ENCODE results near the gene SPATA31D1.
"Not testable (repeated sequence)": the region's sequence is repeated elsewhere in the genome, so short reads cannot be mapped to it uniquely, and the experiment has no call there.

Gene SPATA31D1

GRCh38 chr9:81988472-81988871 lies at the start of gene SPATA31D1:
TSS of gene SPATA31D1 (plus strand) at chr9:81988772. CDS start at chr9:81988819, 47 bp downstream.
- not testable (repeated sequence) for DNase-seq (ENCODE audit: low spot score)

- not testable (repeated sequence) for DNase-seq (ENCODE audit: low spot score)
Measured at GRCh38 chr9:81943393-81943792, 45.2 kb upstream of the SPATA31D1 start, which contains the start of gene SPATA31D3. TSS of gene SPATA31D3 (plus strand) at chr9:81943500. CDS start at chr9:81943586, 86 bp downstream.

- DNase-seq (ENCODE audit: low spot score), result not testable (repeated sequence)
Measured at GRCh38 chr9:81948650-81949049, 39.9 kb upstream of the SPATA31D1 start.

- no peak for DNase-seq (ENCODE audit: low spot score)
Measured at GRCh38 chr9:81953096-81953495, 35.5 kb upstream of the SPATA31D1 start.

DNA sequence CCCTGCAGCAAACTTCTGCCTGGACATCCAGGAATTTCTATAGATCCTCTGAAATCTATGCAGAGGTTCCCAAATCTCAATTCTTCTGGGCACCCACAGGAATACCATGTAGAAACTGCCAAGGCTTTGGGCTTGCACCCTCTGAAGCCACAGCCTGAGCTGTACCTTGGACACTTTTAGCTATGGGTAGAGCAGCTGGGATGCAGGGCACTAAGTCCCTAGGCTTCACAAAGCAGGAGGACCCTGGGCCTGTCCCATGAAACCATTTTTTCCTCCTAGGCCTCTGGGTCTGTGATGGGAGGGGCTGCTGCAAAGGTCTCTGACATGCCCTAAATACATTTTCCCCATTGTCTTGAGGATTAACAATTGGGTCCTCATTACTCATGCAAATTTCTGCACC lies 32.9 kb upstream of the SPATA31D1 start:
- no peak for DNase-seq (ENCODE audit: low spot score)

DNA sequence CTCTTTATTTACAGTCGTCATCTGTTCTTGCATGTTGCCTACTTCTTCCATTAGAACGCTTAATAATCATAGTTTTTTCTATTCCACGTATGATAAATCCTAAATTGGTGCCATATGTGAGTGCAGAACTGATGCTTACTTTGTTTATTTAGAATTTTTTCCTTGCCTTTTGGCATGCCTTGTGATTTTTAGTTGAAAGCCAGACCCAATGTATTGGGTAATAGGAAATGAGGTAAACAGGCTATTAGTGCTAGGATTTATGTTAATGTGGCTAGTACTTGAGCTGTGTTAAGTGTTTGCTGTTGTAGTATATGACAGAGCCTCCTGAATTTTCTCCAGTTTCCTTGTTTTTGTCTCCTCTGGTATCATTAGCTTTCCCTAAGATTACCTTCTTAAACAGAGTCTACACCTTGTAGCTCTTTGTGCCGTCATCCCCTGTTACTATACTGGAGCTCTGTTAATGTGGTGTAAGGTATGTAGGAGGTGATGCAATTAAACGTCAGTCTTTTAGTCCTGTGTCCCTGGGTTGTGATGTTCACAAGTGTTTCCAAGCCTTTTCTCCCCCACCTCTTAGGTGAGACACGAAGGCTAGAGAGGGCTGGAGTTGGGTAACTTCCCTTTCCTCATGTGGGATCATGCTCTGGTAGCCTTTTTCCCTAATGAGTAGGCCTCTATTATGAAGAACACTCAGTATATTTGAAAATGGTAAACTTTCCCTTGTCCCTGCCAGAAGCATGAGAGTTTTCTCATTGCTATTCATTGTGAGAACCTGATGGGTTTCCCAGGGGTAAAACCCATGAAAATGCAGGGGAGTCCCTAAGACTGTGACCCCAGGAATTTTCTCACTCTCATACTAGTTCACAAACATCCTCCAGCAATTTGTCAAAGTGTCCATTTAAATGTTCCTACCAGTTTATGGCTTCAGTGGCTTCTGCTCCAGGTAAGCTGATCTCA lies 24.1 kb upstream of the SPATA31D1 start:
- DNase-seq (ENCODE audit: low spot score), result no peak

GRCh38 chr9:81968026-81968425 lies 20.5 kb upstream of the SPATA31D1 start:
- no peak for DNase-seq (ENCODE audit: low spot score)

DNA sequence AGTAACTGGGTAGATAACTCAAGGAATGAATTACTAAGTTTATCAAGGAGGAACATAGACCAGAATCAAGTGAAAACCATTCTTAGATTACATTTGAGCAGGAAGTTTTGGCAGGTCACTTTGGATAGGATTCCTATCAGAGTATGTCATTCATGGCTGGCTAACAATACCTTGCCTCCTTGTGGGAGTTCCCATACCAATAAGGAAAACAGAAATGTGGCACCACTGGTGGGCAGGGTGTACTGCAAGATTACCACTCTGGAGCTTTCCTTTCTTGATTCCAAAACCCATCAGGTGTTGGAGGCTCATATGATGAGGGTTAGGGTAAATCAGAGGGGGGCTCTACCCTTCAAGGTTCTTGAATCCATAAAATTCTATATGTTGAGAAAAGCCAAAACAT lies 18.6 kb upstream of the SPATA31D1 start:
- no peak for DNase-seq (ENCODE audit: low spot score)

GRCh38 chr9:81971727-81972126 lies 16.8 kb upstream of the SPATA31D1 start:
- DNase-seq (ENCODE audit: low spot score), result no peak

- no peak for DNase-seq (ENCODE audit: low spot score)
Measured at GRCh38 chr9:81974764-81975163, 13.8 kb upstream of the SPATA31D1 start.

DNA sequence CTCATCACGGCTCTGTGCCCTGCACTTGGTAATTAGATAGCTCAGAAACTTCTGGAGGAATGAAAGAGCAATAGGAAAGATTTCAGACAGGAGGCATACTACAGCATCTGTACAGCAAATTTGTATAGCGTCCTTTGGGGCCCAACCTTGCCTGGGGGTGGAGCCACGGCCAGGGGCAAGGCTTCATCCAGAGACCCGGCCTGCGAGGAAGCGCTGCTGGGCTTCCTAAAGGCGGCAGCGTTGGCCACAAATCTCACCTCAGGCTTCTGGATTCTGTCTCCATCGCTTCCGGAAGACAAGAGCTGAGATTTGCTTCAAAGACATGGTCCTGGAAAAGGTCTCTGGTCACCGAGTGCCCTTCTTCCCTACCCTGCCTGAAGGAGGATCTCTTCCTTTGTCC lies 12.2 kb upstream of the SPATA31D1 start:
- no peak for DNase-seq (ENCODE audit: low spot score)

DNA sequence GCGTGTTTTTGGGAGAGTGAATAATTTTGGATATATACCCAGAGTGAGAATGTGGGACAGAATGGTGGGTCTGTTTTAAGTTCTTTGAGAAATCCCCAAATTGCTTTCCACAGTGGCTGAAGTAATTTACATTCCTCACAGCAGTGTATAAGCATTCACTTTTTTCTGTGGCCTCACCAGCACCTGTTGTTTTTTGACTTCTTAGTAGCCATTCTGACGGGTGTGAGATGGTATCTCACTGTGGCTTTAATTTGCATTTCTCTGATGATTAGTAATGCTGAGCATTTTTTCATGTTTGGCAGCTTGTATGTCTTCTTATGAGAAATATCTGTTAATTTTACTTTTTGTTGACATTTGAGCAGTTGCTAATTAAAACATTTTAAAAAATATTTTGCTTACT lies 9.4 kb upstream of the SPATA31D1 start:
- no peak for DNase-seq (ENCODE audit: low spot score)

GRCh38 chr9:81980568-81980967 lies 8.0 kb upstream of the SPATA31D1 start:
- DNase-seq (ENCODE audit: low spot score), result no peak

GRCh38 chr9:81981883-81982282 lies 6.7 kb upstream of the SPATA31D1 start:
- no peak for DNase-seq (ENCODE audit: low spot score)

DNA sequence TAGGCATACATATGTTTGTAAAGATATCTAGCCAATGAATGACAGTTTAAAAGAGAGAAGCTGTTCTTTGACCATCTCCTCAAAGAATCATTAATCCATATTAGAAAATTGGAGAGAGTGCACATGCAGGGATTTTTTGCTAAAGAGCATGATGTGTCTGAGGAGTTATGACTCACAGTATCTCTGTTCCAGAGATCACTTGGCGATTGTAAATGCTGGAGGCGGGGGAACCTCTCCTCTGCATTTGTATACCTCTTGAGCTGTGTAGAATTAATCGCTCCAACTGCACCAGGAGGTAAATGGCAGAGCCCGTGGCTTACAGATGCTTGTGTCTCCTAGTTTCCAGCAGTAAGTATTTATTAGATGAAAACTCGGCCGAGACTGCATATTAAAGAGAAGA lies 3.6 kb upstream of the SPATA31D1 start:
- DNase-seq (ENCODE audit: low spot score), result no peak

- DNase-seq (ENCODE audit: low spot score), result no peak
Measured at GRCh38 chr9:81986051-81986450, 2.5 kb upstream of the SPATA31D1 start.

GRCh38 chr9:81989700-81990099 lies 1.1 kb downstream of the SPATA31D1 start:
- no peak for DNase-seq (ENCODE audit: low spot score)

DNA sequence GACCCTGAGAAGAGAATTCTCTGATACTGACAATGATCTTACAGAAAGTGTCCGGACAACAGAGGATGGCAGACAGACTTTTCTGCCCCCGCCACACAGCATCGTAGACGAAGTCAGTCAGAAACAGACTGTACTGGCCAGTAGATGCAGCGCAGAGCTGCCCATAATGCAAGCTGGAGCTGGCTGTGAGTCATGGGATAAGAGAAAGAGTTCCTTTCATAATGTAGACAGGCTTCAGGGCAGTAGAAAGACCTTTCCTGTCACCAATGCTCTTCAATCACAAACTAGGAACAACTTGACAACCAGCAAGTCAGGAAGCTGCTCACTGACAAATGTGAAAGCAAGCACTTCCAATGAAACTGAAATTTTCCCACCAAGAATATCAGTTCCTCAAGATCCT lies 5.1 kb downstream of the SPATA31D1 start:
- DNase-seq (ENCODE audit: low spot score), result no peak

GRCh38 chr9:81999806-82000205 lies 11.2 kb downstream of the SPATA31D1 start:
- DNase-seq (ENCODE audit: low spot score), result no peak

DNA sequence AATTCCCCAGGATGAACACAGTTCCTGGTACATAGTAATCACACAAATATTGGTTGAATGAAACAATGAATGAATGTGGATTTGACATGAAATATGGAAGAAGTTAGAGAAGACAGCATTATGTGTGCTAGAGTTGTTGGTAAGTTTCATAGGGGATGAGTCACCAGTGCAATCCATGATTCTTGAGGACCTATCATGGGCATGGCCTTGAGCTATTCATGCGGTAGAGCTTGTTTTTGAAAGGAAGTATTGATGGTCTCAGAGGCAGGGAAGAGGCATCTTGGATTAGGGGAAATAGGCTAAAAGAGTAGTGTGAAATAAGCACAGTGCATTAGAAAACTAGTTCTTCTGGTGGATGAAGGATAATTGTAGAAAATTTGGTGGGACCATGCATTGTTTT lies 22.1 kb downstream of the SPATA31D1 start:
- no peak for DNase-seq (ENCODE audit: low spot score)

GRCh38 chr9:82011133-82011532 lies 22.6 kb downstream of the SPATA31D1 start:
- no peak for DNase-seq (ENCODE audit: low spot score)

DNA sequence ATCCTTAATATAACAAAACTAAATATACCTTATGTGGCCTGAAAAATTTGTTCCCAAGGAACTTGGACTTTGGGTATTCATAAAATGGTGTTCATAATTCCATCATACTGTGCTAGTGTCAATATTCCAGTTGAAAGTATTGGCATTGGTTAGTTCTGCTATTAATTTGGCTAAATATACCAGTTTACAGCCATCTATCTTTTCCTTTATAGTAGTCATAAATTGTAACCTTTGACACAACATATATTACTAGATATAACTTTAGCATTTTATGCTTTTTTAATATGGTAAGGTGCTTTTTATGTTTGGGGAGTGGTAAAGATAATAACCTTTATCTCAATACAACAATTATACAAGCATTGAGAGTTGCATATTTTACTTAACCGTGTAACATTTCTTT lies 23.7 kb downstream of the SPATA31D1 start:
- no peak for DNase-seq (ENCODE audit: low spot score)

DNA sequence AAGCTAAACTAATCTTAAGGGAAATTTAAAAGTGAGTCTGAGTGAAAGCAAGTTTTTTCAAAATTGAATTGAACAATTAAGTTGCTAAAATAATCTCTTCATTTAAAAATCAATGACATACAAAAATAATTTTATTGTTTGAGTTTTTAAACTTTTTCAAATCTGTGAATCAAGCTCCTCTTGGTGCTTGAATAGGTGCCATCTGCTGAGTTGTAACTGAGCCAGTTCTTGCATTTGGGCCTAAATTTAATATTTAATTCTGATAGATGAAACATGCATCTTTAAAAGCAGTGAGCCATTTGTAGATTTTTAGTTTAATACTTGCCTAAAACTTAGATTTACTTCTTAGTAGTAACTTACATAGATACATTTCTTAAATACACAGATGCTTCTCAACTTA lies 31.8 kb downstream of the SPATA31D1 start:
- DNase-seq (ENCODE audit: low spot score), result no peak

- DNase-seq (ENCODE audit: low spot score), result peak; percentile 44
Measured at GRCh38 chr9:82021198-82021597, 32.6 kb downstream of the SPATA31D1 start.

All from kidney capillary endothelial cell (primary cell).